IMR-90 (cell line): ENCODE measurements around the gene YPEL5. TPM values are rescaled to one million over a fixed set of nuclear protein-coding genes. Genes with fewer than 3 reads are reported as not detected.

Experiments
- ATAC-seq: fragments of 200-7000 bp; cut with Tn5 transposase; 2 replicates; pipeline ENCODE4 v1.9.1; 2020; ENCODE audit warnings: low read depth, mild to moderate bottlenecking, moderate library complexity
- BruUV-seq: library from RNA; stranded (reverse); fragments of 400-500 nt; replicated peaks from 2 replicates; lab custom pipeline; 2021; lab: Mats Ljungman, UMichigan
- CTCF ChIA-PET: fragments of 300-600 bp; formaldehyde crosslinking; extraction: SDS; loops from one replicate; lab custom pipeline; 2021; ENCODE audit warnings: antibody characterized with exemption; lab: Yijun Ruan, JAX
- POLR2A ChIA-PET: fragments of 300-600 bp; sonication (Branson Sonifier 250); formaldehyde crosslinking; loops from one replicate; lab custom pipeline; 2022; ENCODE audit warnings: antibody characterized with exemption; ENCODE audit not compliant: unreplicated experiment; lab: Charles Lee
- DNase-seq: peaks from one replicate; pipeline ENCODE4 v3.0.0; 2013
- H2AFZ ChIP-seq: replicated peaks from 2 replicates; pipeline ENCODE3; 2013; ENCODE audit warnings: low read length, mild to moderate bottlenecking; ENCODE audit not compliant: poor library complexity
- H2AK5ac ChIP-seq: 2 replicates; pipeline ENCODE4 v1.6.1; 2013; ENCODE audit warnings: low read depth, low read length, inconsistent platforms
- H2AK9ac ChIP-seq: replicated peaks from 2 replicates; pipeline ENCODE3; 2013; ENCODE audit warnings: mild to moderate bottlenecking, low read depth, low read length, moderate library complexity; ENCODE audit not compliant: poor library complexity
- H2BK120ac ChIP-seq: 2 replicates; pipeline ENCODE4 v1.6.1; 2013; ENCODE audit warnings: low read depth, low read length, inconsistent platforms
- H2BK15ac ChIP-seq: 3 replicates; pipeline ENCODE4 v1.6.1; 2013; ENCODE audit warnings: low read depth, low read length, inconsistent platforms
- H2BK20ac ChIP-seq: 2 replicates; pipeline ENCODE4 v1.6.1; 2013; ENCODE audit warnings: low read depth, mild to moderate bottlenecking, inconsistent platforms, low read length, moderate library complexity
- H2BK5ac ChIP-seq: 2 replicates; pipeline ENCODE4 v1.6.1; 2013; ENCODE audit warnings: mild to moderate bottlenecking, low read depth, low read length, inconsistent platforms; ENCODE audit not compliant: poor library complexity, severe bottlenecking
- H3K14ac ChIP-seq: replicated peaks from 2 replicates; pipeline ENCODE4 v1.6.1; 2013; ENCODE audit warnings: low read depth, low read length, inconsistent platforms
- H3K18ac ChIP-seq: 2 replicates; pipeline ENCODE4 v1.6.1; 2013; ENCODE audit warnings: low read depth, low read length, control low read depth
- H3K23ac ChIP-seq: 2 replicates; pipeline ENCODE4 v1.6.1; 2013; ENCODE audit warnings: low read depth, low read length, inconsistent platforms
- H3K27ac ChIP-seq: 2 replicates; pipeline ENCODE4 v1.5.1; 2013; ENCODE audit warnings: mild to moderate bottlenecking, control low read depth, low read length; ENCODE audit not compliant: insufficient read depth
- H3K27me3 ChIP-seq: 2 replicates; pipeline ENCODE4 v1.6.1; 2013; ENCODE audit warnings: low read length; ENCODE audit not compliant: control insufficient read depth, insufficient read depth
- H3K36me3 ChIP-seq: 2 replicates; pipeline ENCODE4 v1.6.1; 2013; ENCODE audit warnings: low read length, mixed read lengths; ENCODE audit not compliant: control insufficient read depth, insufficient read depth
- H3K4ac ChIP-seq: 2 replicates; pipeline ENCODE4 v1.6.1; 2013; ENCODE audit warnings: low read depth, low read length, inconsistent platforms
- H3K4me1 ChIP-seq: 2 replicates; pipeline ENCODE4 v1.6.1; 2013; ENCODE audit warnings: low read length, mixed read lengths; ENCODE audit not compliant: control insufficient read depth, insufficient read depth
- H3K4me2 ChIP-seq: 2 replicates; pipeline ENCODE4 v1.6.1; 2013; ENCODE audit warnings: low read depth, mild to moderate bottlenecking, control low read depth, low read length, moderate library complexity
- H3K4me3 ChIP-seq: 2 replicates; pipeline ENCODE4 v1.5.1; 2013; ENCODE audit warnings: low read depth, mild to moderate bottlenecking, control low read depth, low read length, moderate library complexity; ENCODE audit not compliant: insufficient read depth
- H3K56ac ChIP-seq: 2 replicates; pipeline ENCODE4 v1.6.1; 2013; ENCODE audit warnings: low read length, inconsistent platforms; ENCODE audit not compliant: insufficient read depth; ENCODE audit errors: extremely low read depth
- H3K79me1 ChIP-seq, 2 experiments: 2 replicates each; pipeline ENCODE4 v1.6.1; 2013; ENCODE audit warnings: low read length in 2 of 2, inconsistent platforms in 1 of 2, low read depth in 1 of 2
- H3K9ac ChIP-seq: 2 replicates; pipeline ENCODE4 v1.6.1; 2013; ENCODE audit warnings: low read depth, low read length, control low read depth
- H3K9me1 ChIP-seq: 2 replicates; pipeline ENCODE4 v1.6.1; 2013; ENCODE audit warnings: low read length, inconsistent platforms; ENCODE audit not compliant: insufficient read depth
- H3K9me3 ChIP-seq: 2 replicates; pipeline ENCODE4 v1.6.1; 2013; ENCODE audit warnings: low read length; ENCODE audit not compliant: control insufficient read depth, insufficient read depth
- H4K20me1 ChIP-seq: 2 replicates; pipeline ENCODE4 v1.6.1; 2013; ENCODE audit warnings: low read length, inconsistent platforms; ENCODE audit not compliant: insufficient read depth
- H4K5ac ChIP-seq: 2 replicates; pipeline ENCODE4 v1.6.1; 2013; ENCODE audit warnings: mild to moderate bottlenecking, low read depth, low read length, control low read depth
- H4K8ac ChIP-seq, 2 experiments: 2 replicates each; pipeline ENCODE4 v1.6.1; 2013; ENCODE audit warnings: low read depth in 2 of 2, low read length in 2 of 2, control low read depth in 1 of 2, inconsistent platforms in 1 of 2
- H4K91ac ChIP-seq: 2 replicates; pipeline ENCODE4 v1.6.1; 2013; ENCODE audit warnings: low read depth, low read length, inconsistent platforms; ENCODE audit not compliant: insufficient read depth
- BHLHE40 ChIP-seq: fragments of 150-350 bp; IDR thresholded peaks from 2 replicates; pipeline ENCODE4 v1.6.1; 2016; ENCODE audit warnings: mild to moderate bottlenecking, low read depth, low read length
- CEBPB ChIP-seq: IDR thresholded peaks from 2 replicates; pipeline ENCODE4 v1.6.1; 2012; ENCODE audit warnings: low read depth, low read length, improper control_type of control experiment
- CHD1 ChIP-seq: IDR thresholded peaks from 2 replicates; pipeline ENCODE4 v1.6.1; 2012; ENCODE audit warnings: low read depth, low read length, improper control_type of control experiment
- CTCF ChIP-seq: conservative IDR thresholded peaks from 2 replicates; pipeline ENCODE4 v1.5.1; 2012; ENCODE audit warnings: mild to moderate bottlenecking, low read depth, low read length, improper control_type of control experiment
- ELK1 ChIP-seq: fragments of 150-350 bp; IDR thresholded peaks from 2 replicates; pipeline ENCODE4 v1.6.1; 2016; ENCODE audit warnings: low read depth, mild to moderate bottlenecking, low read length, moderate library complexity, borderline replicate concordance
- FOS ChIP-seq: fragments of 150-350 bp; IDR thresholded peaks from 2 replicates; pipeline ENCODE4 v1.6.1; 2016; ENCODE audit warnings: low read depth, low read length
- MAFK ChIP-seq: IDR thresholded peaks from 2 replicates; pipeline ENCODE4 v1.6.1; 2012; ENCODE audit warnings: low read depth, low read length, improper control_type of control experiment
- MAZ ChIP-seq: IDR thresholded peaks from 2 replicates; pipeline ENCODE4 v1.6.1; 2012; ENCODE audit warnings: low read depth, mild to moderate bottlenecking, low read length, improper control_type of control experiment, moderate library complexity, borderline replicate concordance
- MXI1 ChIP-seq: IDR thresholded peaks from 2 replicates; pipeline ENCODE4 v1.6.1; 2012; ENCODE audit warnings: low read depth, mild to moderate bottlenecking, low read length, moderate library complexity, borderline replicate concordance
- NFE2L2 ChIP-seq: fragments of 150-350 bp; IDR thresholded peaks from 2 replicates; pipeline ENCODE4 v1.6.1; 2016; ENCODE audit warnings: low read depth, mild to moderate bottlenecking, low read length
- POLR2A ChIP-seq: IDR thresholded peaks from 2 replicates; pipeline ENCODE4 v1.6.1; 2012; ENCODE audit warnings: mild to moderate bottlenecking, low read depth, low read length
- RAD21 ChIP-seq: IDR thresholded peaks from 2 replicates; pipeline ENCODE4 v1.6.1; 2012; ENCODE audit warnings: low read length, improper control_type of control experiment
- RCOR1 ChIP-seq: IDR thresholded peaks from 2 replicates; pipeline ENCODE4 v1.6.1; 2012; ENCODE audit warnings: mild to moderate bottlenecking, low read length, improper control_type of control experiment; ENCODE audit not compliant: insufficient replicate concordance
- RFX5 ChIP-seq: IDR thresholded peaks from 2 replicates; pipeline ENCODE4 v1.8.0; 2012; ENCODE audit warnings: low read depth, mild to moderate bottlenecking, low read length, moderate library complexity
- SMC3 ChIP-seq: fragments of 150-350 bp; IDR thresholded peaks from 2 replicates; pipeline ENCODE4 v1.6.1; 2016; ENCODE audit warnings: low read depth, mild to moderate bottlenecking, antibody characterized with exemption, low read length, moderate library complexity
- WGBS, 2 experiments: methylation state at CpG; one replicate each; pipeline versions ENCODE4 v1.1.5 to v1.1.7; 2013; ENCODE audit warnings: missing lambda C conversion rate in 2 of 2; ENCODE audit not compliant: insufficient read length in 1 of 2; ENCODE audit errors: extremely low coverage in 2 of 2; 5-methylcytosine and 5-hydroxymethylcytosine counted together
- dilution Hi-C: fragments of 300-500 bp; cut with HindIII; formaldehyde crosslinking; loops from one replicate; pipeline ENCODE4 v1.14.3; 2018; ENCODE audit warnings: low sequenced_read_pairs; ENCODE audit not compliant: unreplicated experiment
- in situ Hi-C: fragments of 300-500 bp; cut with MboI; formaldehyde crosslinking; loops from 3 replicates; pipeline ENCODE4 v1.14.3; 2019; ENCODE audit warnings: low sequenced_read_pairs, inconsistent platforms, mixed read lengths
- intact Hi-C: fragments of 100-400 bp; cut with micrococcal nuclease; formaldehyde crosslinking; loops from 2 replicates; pipeline ENCODE4 v1.10.0; 2022
- polyA plus RNA-seq, 3 experiments: library from polyadenylated mRNA; depleted of rRNA; stranded (reverse); fragments of >200 nt; gene quantifications; 2 replicates each; pipeline ENCODE4 v1.2.3, GENCODE V29; 2012; ENCODE audit warnings: low replicate concordance in 1 of 3
- total RNA-seq: library from RNA; depleted of rRNA; stranded (reverse); fragments of >200 nt; gene quantifications from 2 replicates; pipeline ENCODE4 v1.2.3, GENCODE V29; 2012
- TF ChIP-seq, protein P1 (sequence below): fragments of 150-350 bp; IDR thresholded peaks from 2 replicates; pipeline ENCODE4 v1.6.1; 2017; ENCODE audit warnings: mild to moderate bottlenecking, antibody characterized with exemption, low read length, low read depth

Gene YPEL5
- total and polyA plus RNA-seq, 2 of the 4 experiments (the other 2 are of a cell fraction) = 40.7 to 62.6 TPM

DNA sequence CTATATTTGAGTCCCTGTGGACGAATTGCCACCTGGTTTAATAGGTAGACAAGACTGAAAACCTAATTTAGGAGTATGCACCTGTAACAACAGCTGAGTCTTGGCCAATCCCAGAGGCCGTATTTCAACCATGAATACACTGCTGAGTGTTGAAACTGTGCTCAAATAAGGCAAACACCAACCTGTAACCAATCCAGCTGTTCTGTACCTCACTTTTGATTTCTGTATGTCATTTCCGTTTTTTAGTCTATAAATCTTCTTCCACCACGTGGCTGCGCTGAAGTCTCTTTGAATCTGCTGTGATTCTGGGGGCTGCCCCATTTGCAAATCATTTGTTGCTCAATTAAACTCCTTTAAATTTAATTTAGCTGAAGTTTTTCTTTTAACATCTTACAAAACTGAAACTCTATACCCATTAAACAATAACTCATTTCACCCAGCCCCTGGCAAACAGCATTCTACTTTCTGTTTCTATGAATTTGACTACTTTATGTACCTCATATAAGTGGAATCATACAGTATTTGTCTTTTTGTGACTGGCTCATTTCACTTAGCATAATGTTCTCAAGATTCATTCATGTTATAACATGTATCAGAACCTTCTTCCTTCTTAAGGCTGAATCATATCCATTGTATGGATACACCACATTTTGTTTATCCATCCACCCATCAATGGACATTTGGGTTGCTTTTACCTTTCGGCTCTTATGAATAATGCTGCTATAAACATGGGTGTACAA is 7.5 kb upstream of the YPEL5 start:
- Histone ChIP-seq H3K9ac (no peak overlapping the region), H4K8ac (no peak overlapping the region), H2AK9ac (no peak overlapping the region), H3K9me1 (no peaks in the 10 kb centered on the region), H3K18ac (no peak overlapping the region), H3K79me1 (no peaks in the 10 kb centered on the region), H2BK15ac (no peak overlapping the region), H4K20me1 (no peaks in the 10 kb centered on the region), H3K27me3 (peaks cover 23% of the 10 kb centered on the region), H3K27ac (no peak overlapping the region), H3K9me3 (peaks cover 3% of the 10 kb centered on the region; the same call in 1 of the 2 replicates), H4K5ac (no peak overlapping the region), H3K4me3 (no peak overlapping the region), H3K23ac (no peak overlapping the region), H2AFZ (no peak overlapping the region), H2BK120ac (no peak overlapping the region), H2BK5ac (no peak overlapping the region), H3K14ac (no peak overlapping the region), H4K91ac (no peak overlapping the region), H3K56ac (no peak overlapping the region), H3K4me2 (no peak overlapping the region), H3K36me3 (no peaks in the 10 kb centered on the region), H3K4ac (no peak overlapping the region), H3K4me1 (no peaks in the 10 kb centered on the region), H2AK5ac (no peak overlapping the region), H2BK20ac (no peak overlapping the region)
- in situ Hi-C loops = no loop called here
- no peak for DNase-seq
- no peak for TF ChIP-seq BHLHE40
- no peak for TF ChIP-seq CTCF
- TF ChIP-seq POLR2A = no peak
- no peak for TF ChIP-seq RCOR1
- TF ChIP-seq MXI1 = no peak
- no peak for TF ChIP-seq MAZ
- no peak for TF ChIP-seq FOS
- no peak for TF ChIP-seq CHD1
- TF ChIP-seq SMC3 = no peak
- no peak for TF ChIP-seq ELK1
- no peak for TF ChIP-seq MAFK
- TF ChIP-seq, protein P1, sequence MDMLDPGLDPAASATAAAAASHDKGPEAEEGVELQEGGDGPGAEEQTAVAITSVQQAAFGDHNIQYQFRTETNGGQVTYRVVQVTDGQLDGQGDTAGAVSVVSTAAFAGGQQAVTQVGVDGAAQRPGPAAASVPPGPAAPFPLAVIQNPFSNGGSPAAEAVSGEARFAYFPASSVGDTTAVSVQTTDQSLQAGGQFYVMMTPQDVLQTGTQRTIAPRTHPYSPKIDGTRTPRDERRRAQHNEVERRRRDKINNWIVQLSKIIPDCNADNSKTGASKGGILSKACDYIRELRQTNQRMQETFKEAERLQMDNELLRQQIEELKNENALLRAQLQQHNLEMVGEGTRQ = no peak
- no peak for TF ChIP-seq CEBPB
- TF ChIP-seq RFX5 = no peak
- TF ChIP-seq NFE2L2 = no peak
- no peak for TF ChIP-seq RAD21
- CTCF ChIA-PET = interaction anchor here (0.5 kb wide), 1 partner anchor 573 kb away, joined by 3 read pairs; no protein-coding TSS in a partner anchor
- intact Hi-C loops = no loop called here
- WGBS, 2 experiments = 58% methylated on average over 3 of the region's 6 CpGs; no CpG with 5 or more reads in 1 of the 2 experiments
- POLR2A ChIA-PET = no interaction called here
- BruUV-seq = no TSS peak
- dilution Hi-C loops = no loop called here
- ATAC-seq = no peak
